GM23338 (cell line): Measurements from ENCODE around the gene SHISAL2B. TPM values are rescaled to one million over a fixed set of nuclear protein-coding genes. Genes with fewer than 3 reads are reported as not detected.
A peak's percentile ranks its signal among the peaks of the same experiment; 100 is the strongest.

Experiments used
- ATAC-seq: fragments of 200-7000 bp; cut with Tn5 transposase; 3 replicates; pipeline ENCODE4 v1.9.1; 2020
- DNase-seq: peaks from one replicate; pipeline ENCODE4 v3.0.0-alpha.2; 2015; ENCODE audit warnings: low spot score
- H2AFZ ChIP-seq: fragments of 200-600 bp; sonication (generic); 2 replicates; pipeline ENCODE4 v1.8.0; 2016; ENCODE audit warnings: antibody characterized with exemption, mild to moderate bottlenecking, moderate library complexity
- H3F3A ChIP-seq: fragments of 200-600 bp; sonication (generic); replicated peaks from 2 replicates; pipeline ENCODE4 v1.8.0; 2017; ENCODE audit warnings: antibody characterized with exemption, mixed run types, low read depth
- H3K27ac ChIP-seq: fragments of 200-600 bp; sonication (generic); 2 replicates; pipeline ENCODE4 v1.6.1; 2016; ENCODE audit warnings: low read depth
- H3K27me3 ChIP-seq: fragments of 200-600 bp; sonication (generic); 2 replicates; pipeline ENCODE4 v1.8.0; 2016; ENCODE audit warnings: mild to moderate bottlenecking, mixed run types, moderate library complexity; ENCODE audit not compliant: insufficient read depth
- H3K36me3 ChIP-seq: fragments of 200-600 bp; sonication (generic); 2 replicates; pipeline ENCODE4 v1.8.0; 2016; ENCODE audit warnings: mild to moderate bottlenecking; ENCODE audit not compliant: insufficient read depth
- H3K4me1 ChIP-seq: fragments of 200-600 bp; sonication (generic); 2 replicates; pipeline ENCODE4 v1.8.0; 2016; ENCODE audit warnings: mild to moderate bottlenecking, moderate library complexity; ENCODE audit not compliant: insufficient read depth
- H3K4me2 ChIP-seq: fragments of 200-600 bp; sonication (generic); 2 replicates; pipeline ENCODE4 v1.7.1; 2017; ENCODE audit warnings: mixed run types
- H3K4me3 ChIP-seq: fragments of 200-600 bp; sonication (generic); 2 replicates; pipeline ENCODE4 v1.6.1; 2016; ENCODE audit warnings: mixed run types
- H3K79me2 ChIP-seq: fragments of 200-600 bp; sonication (generic); replicated peaks from 2 replicates; pipeline ENCODE4 v1.8.0; 2017; ENCODE audit warnings: mild to moderate bottlenecking; ENCODE audit not compliant: insufficient read depth
- H3K9me2 ChIP-seq: fragments of 200-600 bp; sonication (generic); 2 replicates; pipeline ENCODE4 v1.8.0; 2017; ENCODE audit not compliant: insufficient read depth
- H4K20me1 ChIP-seq: fragments of 200-600 bp; sonication (generic); replicated peaks from 2 replicates; pipeline ENCODE4 v1.8.0; 2017; ENCODE audit warnings: mild to moderate bottlenecking; ENCODE audit not compliant: insufficient read depth
- H3K27ac Mint-ChIP-seq: 2 replicates; pipeline ENCODE4 v1.8.0; 2020; ENCODE audit warnings: inconsistent platforms, mild to moderate bottlenecking, moderate library complexity, mixed read lengths
- H3K27me3 Mint-ChIP-seq: 3 replicates; pipeline ENCODE4 v1.8.0; 2022; ENCODE audit warnings: low read depth, mild to moderate bottlenecking, moderate library complexity, mixed read lengths, inconsistent platforms; ENCODE audit not compliant: insufficient read depth, poor library complexity
- H3K36me3 Mint-ChIP-seq: 3 replicates; pipeline ENCODE4 v1.8.0; 2021; ENCODE audit warnings: low read depth, mild to moderate bottlenecking, inconsistent platforms, moderate library complexity, mixed read lengths
- H3K4me1 Mint-ChIP-seq: 3 replicates; pipeline ENCODE4 v1.8.0; 2020; ENCODE audit warnings: mild to moderate bottlenecking, inconsistent platforms, mixed read lengths
- H3K4me3 Mint-ChIP-seq: 3 replicates; pipeline ENCODE4 v1.8.0; 2021; ENCODE audit warnings: moderate library complexity, mild to moderate bottlenecking, inconsistent platforms, mixed read lengths
- H3K9me3 Mint-ChIP-seq: 3 replicates; pipeline ENCODE4 v1.8.0; 2020; ENCODE audit warnings: moderate library complexity, mild to moderate bottlenecking, inconsistent platforms, mixed read lengths
- CREB1 ChIP-seq: fragments of 250-450 bp; sonication (Bioruptor Pico); IDR thresholded peaks from 2 replicates; pipeline ENCODE4 v1.5.0; 2020; ENCODE audit warnings: low read depth, mild to moderate bottlenecking, moderate library complexity
- ETS1 ChIP-seq: IDR thresholded peaks from 2 replicates; pipeline ENCODE4 v1.6.1; 2016; ENCODE audit warnings: antibody characterized with exemption
- EZH2 ChIP-seq: fragments of 200-600 bp; sonication (generic); IDR thresholded peaks from one replicate; pipeline ENCODE4 v1.8.0; 2017; ENCODE audit warnings: antibody characterized with exemption, mild to moderate bottlenecking, low read depth; ENCODE audit not compliant: unreplicated experiment
- EZH2phosphoT487 ChIP-seq: fragments of 200-600 bp; sonication (generic); IDR thresholded peaks from one replicate; pipeline ENCODE4 v1.8.1; 2018; ENCODE audit warnings: antibody characterized with exemption; ENCODE audit not compliant: unreplicated experiment
- JUNB ChIP-seq: IDR thresholded peaks from one replicate; pipeline ENCODE4 v1.6.1; 2016; ENCODE audit warnings: antibody characterized with exemption; ENCODE audit not compliant: unreplicated experiment
- NANOG ChIP-seq: IDR thresholded peaks from 2 replicates; pipeline ENCODE4 v1.6.1; 2016; ENCODE audit warnings: antibody characterized with exemption, borderline replicate concordance
- POLR2AphosphoS5 ChIP-seq: IDR thresholded peaks from 2 replicates; pipeline ENCODE4 v1.6.1; 2016; ENCODE audit warnings: antibody characterized with exemption, low read depth
- REST ChIP-seq: IDR thresholded peaks from one replicate; pipeline ENCODE4 v1.6.1; 2018; ENCODE audit warnings: antibody characterized with exemption; ENCODE audit not compliant: unreplicated experiment
- ZNF114 ChIP-seq: fragments of 250-450 bp; sonication (Bioruptor Pico); IDR thresholded peaks from 2 replicates; pipeline ENCODE4 v1.5.0; 2020; ENCODE audit warnings: mild to moderate bottlenecking, moderate library complexity
- ZNF331 ChIP-seq: fragments of 250-450 bp; sonication (Bioruptor Pico); IDR thresholded peaks from 2 replicates; pipeline ENCODE4 v1.5.0; 2020; ENCODE audit warnings: low read depth, mild to moderate bottlenecking, moderate library complexity
- ZNF462 ChIP-seq: fragments of 250-450 bp; sonication (Bioruptor Pico); IDR thresholded peaks from 2 replicates; pipeline ENCODE4 v1.5.0; 2020; ENCODE audit warnings: mild to moderate bottlenecking, moderate library complexity
- polyA plus RNA-seq: library from polyadenylated mRNA; unstranded; fragments of >200 nt; fragmentation: Nextera tagmentation; extraction: Ambion mirVana; gene quantifications from 2 replicates; pipeline ENCODE4 v1.2.1, GENCODE V29; 2016
- total RNA-seq: library from RNA; depleted of rRNA; stranded (reverse); fragments of >200 nt; shearing (Covaris generic); gene quantifications from 2 replicates; pipeline ENCODE4 v1.2.3, GENCODE V29; 2014

SHISAL2B gene
- total and polyA plus RNA-seq, 2 experiments from 2014 or later, result 12.3 to 21.1 TPM

- Histone ChIP-seq H3K27ac (no peak overlapping the region), H3K36me3 (no peaks in the 10 kb centered on the region), H3K4me2 (no peak overlapping the region), H3K9me2 (no peaks in the 10 kb centered on the region), H2AFZ (no peak overlapping the region), H3K4me3 (no peak overlapping the region), H3K4me1 (no peaks in the 10 kb centered on the region), H4K20me1 (peaks cover 10% of the 10 kb centered on the region; the same call in 1 of the 2 replicates), H3K79me2 (peaks cover 71% of the 10 kb centered on the region), H3F3A (no peaks in the 10 kb centered on the region), H3K27me3 (no peaks in the 10 kb centered on the region)
- DNase-seq, result no peak
- no peaks in the 10 kb centered on the region for H3K27me3 Mint-ChIP-seq
- no peak overlapping the region for H3K4me3 Mint-ChIP-seq
- no peaks in the 10 kb centered on the region for H3K9me3 Mint-ChIP-seq
- peaks cover 23% of the 10 kb centered on the region for H3K36me3 Mint-ChIP-seq
- TF ChIP-seq ZNF331, result no peak
- TF ChIP-seq JUNB, result no peak
- TF ChIP-seq ZNF114 (CRISPR knock-in tag), result no peak
- no peak for TF ChIP-seq EZH2
- no peak overlapping the region for H3K27ac Mint-ChIP-seq
- no peak for ATAC-seq
- no peaks in the 10 kb centered on the region; the same call in 1 of the 3 replicates for H3K4me1 Mint-ChIP-seq
These were observed 63.8 kb downstream of the SHISAL2B start for GRCh38 chr5:64754066-64754465.

GRCh38 chr5:64758901-64759300 lies 68.6 kb downstream of the SHISAL2B start:
- Histone ChIP-seq H3K36me3 (no peaks in the 10 kb centered on the region; the same call in 1 of the 2 replicates), H2AFZ (no peak overlapping the region), H3F3A (no peaks in the 10 kb centered on the region), H3K27me3 (no peaks in the 10 kb centered on the region), H3K4me1 (peaks cover 5% of the 10 kb centered on the region), H3K27ac (peak overlapping the region; percentile 55; the same call in 1 of the 2 replicates), H3K9me2 (no peaks in the 10 kb centered on the region), H4K20me1 (peaks cover 14% of the 10 kb centered on the region; the same call in 1 of the 2 replicates), H3K4me3 (no peak overlapping the region), H3K79me2 (peaks cover 100% of the 10 kb centered on the region), H3K4me2 (no peak overlapping the region)
- H3K4me1 Mint-ChIP-seq, result peaks cover 22% of the 10 kb centered on the region
- H3K4me3 Mint-ChIP-seq, result no peak overlapping the region
- no peaks in the 10 kb centered on the region for H3K27me3 Mint-ChIP-seq
- ATAC-seq (no peak), DNase-seq (no peak)
- peaks cover 18% of the 10 kb centered on the region; the same call in 2 of the 3 replicates for H3K36me3 Mint-ChIP-seq
- H3K27ac Mint-ChIP-seq, result 0 out of 2 replicates have a peak overlapping the region, but pooled peaks have one; percentile 36
- H3K9me3 Mint-ChIP-seq, result no peaks in the 10 kb centered on the region
- TF ChIP-seq EZH2, result no peak
- TF ChIP-seq ZNF462 (CRISPR knock-in tag), result no peak
- no peak for TF ChIP-seq REST
- no peak for TF ChIP-seq POLR2AphosphoS5
- TF ChIP-seq CREB1, result no peak
- TF ChIP-seq ZNF114 (CRISPR knock-in tag), result no peak
- TF ChIP-seq EZH2phosphoT487, result no peak
- TF ChIP-seq JUNB, result no peak
- no peak for TF ChIP-seq NANOG
- no peak for TF ChIP-seq ZNF331
- TF ChIP-seq ETS1, result no peak
